NT2/D1 (cell line): ENCODE data around the gene TMEM116.

Experiments
- DNase-seq: peaks from one replicate; pipeline ENCODE4 v3.0.0-alpha.2; 2011; ENCODE audit warnings: low read depth, low spot score
- H3K27me3 ChIP-seq: 2 replicates; pipeline ENCODE4 v1.6.0; 2011; ENCODE audit warnings: mild to moderate bottlenecking; ENCODE audit not compliant: insufficient read length, insufficient read depth
- H3K36me3 ChIP-seq: 2 replicates; pipeline ENCODE4 v1.6.1; 2011; ENCODE audit warnings: mild to moderate bottlenecking, low read length, mixed read lengths; ENCODE audit not compliant: insufficient read depth, insufficient read length
- H3K4me1 ChIP-seq: 2 replicates; pipeline ENCODE4 v1.5.1; 2011; ENCODE audit not compliant: insufficient read depth, insufficient read length
- H3K4me3 ChIP-seq: 2 replicates; pipeline ENCODE4 v1.5.1; 2011; ENCODE audit warnings: low read depth; ENCODE audit not compliant: insufficient read length
- H3K9ac ChIP-seq: 2 replicates; pipeline ENCODE4 v1.6.0; 2011; ENCODE audit warnings: low read depth; ENCODE audit not compliant: insufficient read length
- H3K9me3 ChIP-seq: 2 replicates; pipeline ENCODE4 v1.5.1; 2011; ENCODE audit warnings: mild to moderate bottlenecking, low read length; ENCODE audit not compliant: insufficient read depth
- SUZ12 ChIP-seq: IDR thresholded peaks from 2 replicates; pipeline ENCODE4 v1.6.1; 2011; ENCODE audit not compliant: insufficient read length, insufficient read depth; ENCODE audit errors: extremely low read depth
- YY1 ChIP-seq: IDR thresholded peaks from 2 replicates; pipeline ENCODE4 v1.6.1; 2011; ENCODE audit not compliant: insufficient read length, insufficient read depth
- ZNF274 ChIP-seq: IDR thresholded peaks from 2 replicates; pipeline ENCODE4 v1.6.1; 2011; ENCODE audit warnings: mild to moderate bottlenecking, low read depth, low read length

Gene TMEM116

DNA sequence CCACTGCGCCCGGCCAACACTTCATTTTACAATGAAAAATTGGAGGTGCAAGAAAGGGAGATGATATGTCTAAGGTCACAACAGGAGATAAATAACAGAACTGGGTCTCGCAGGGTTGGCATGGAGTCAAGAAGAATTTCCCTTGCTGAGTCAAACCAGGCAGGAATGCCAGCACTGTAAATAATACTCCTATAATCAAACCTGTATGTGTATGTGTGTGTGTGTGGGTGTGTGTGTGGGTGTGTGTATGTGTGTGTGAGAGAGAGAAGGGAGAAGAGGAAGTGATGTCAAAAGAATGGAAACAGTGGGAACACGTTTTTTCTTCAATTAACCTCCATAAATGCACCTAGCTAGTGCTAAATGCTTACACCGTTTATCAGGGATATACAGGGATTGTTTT is 70.4 kb downstream of the TMEM116 start:
- Histone ChIP-seq H3K27me3 (no peaks in the 10 kb centered on the region), H3K4me3 (no peak overlapping the region), H3K9ac (no peak overlapping the region), H3K4me1 (no peaks in the 10 kb centered on the region), H3K36me3 (no peaks in the 10 kb centered on the region), H3K9me3 (no peaks in the 10 kb centered on the region)
- TF ChIP-seq ZNF274 (no peak), SUZ12 (no peak), YY1 (no peak)
- no peak for DNase-seq

DNA sequence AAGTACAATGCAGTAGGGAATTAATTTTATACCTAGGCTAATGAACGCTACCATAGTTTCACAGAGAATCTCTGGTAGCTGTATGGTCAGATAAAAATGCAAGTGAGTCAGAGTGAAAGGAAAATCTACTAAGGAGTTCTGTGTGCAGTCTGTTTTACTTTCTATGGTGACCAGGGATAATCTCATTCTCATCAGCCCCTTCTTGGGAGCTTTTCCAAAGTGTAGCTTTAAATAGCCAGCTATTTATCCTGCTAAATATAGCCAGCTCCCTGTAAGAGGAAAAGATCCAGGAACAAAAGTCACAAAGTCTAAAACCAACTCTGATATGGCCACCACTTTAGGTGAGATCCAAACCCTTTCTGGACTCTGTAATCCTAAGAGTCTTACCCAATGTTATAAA is 75.5 kb downstream of the TMEM116 start:
- Histone ChIP-seq H3K9ac (no peak overlapping the region), H3K9me3 (no peaks in the 10 kb centered on the region), H3K4me1 (no peaks in the 10 kb centered on the region), H3K4me3 (no peak overlapping the region), H3K36me3 (no peaks in the 10 kb centered on the region), H3K27me3 (no peaks in the 10 kb centered on the region)
- no peak for DNase-seq
- no peak for TF ChIP-seq ZNF274
- no peak for TF ChIP-seq YY1
- TF ChIP-seq SUZ12 = no peak

DNA sequence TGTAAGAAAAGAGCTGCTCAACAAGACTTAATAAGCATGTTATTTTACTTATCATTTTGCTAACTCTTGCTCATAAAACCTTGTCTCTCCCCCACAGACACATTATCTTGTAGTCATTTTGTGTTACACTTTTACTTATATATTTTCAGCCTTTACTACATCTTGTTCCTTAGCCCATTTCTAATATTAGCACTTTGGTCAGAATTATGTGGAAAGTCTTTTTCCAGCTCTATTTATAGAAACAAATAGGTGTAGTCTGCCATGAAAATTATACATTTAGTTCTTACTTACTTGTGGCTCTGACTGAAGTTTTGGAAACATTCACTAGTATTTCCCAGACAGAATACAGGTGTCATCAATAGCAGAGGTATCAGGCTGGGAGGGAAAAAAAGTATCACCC is 76.1 kb downstream of the TMEM116 start:
- H3K4me3 ChIP-seq = no peak overlapping the region
- no peaks in the 10 kb centered on the region for H3K9me3 ChIP-seq
- H3K4me1 ChIP-seq = no peaks in the 10 kb centered on the region
- DNase-seq = no peak
- TF ChIP-seq SUZ12 = no peak
- no peak for TF ChIP-seq ZNF274
- no peak for TF ChIP-seq YY1
- H3K9ac ChIP-seq = no peak overlapping the region
- no peaks in the 10 kb centered on the region for H3K27me3 ChIP-seq
- no peaks in the 10 kb centered on the region for H3K36me3 ChIP-seq

DNA sequence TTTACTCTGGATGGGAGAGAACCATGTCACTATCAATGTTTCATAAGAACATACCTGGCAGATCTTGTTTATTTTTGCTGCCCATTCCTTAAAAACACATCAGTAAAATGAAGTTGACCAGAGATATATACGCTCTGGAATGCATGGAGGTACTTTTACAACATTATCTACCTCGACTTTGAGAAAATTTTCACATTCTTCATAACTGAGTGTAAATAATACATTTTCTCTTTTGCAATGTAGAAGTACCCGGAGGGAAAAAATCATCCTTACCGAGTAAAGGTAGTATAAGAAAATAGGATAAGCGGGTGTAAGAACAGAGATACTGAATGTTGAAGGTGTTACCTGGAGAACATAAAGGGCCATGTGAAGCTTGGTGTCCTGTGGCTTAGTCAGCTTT is 80.7 kb downstream of the TMEM116 start:
- no peaks in the 10 kb centered on the region for H3K4me1 ChIP-seq
- no peak overlapping the region for H3K9ac ChIP-seq
- H3K9me3 ChIP-seq = no peaks in the 10 kb centered on the region
- no peaks in the 10 kb centered on the region for H3K27me3 ChIP-seq
- no peak for DNase-seq
- TF ChIP-seq YY1 (no peak), SUZ12 (no peak), ZNF274 (no peak)
- peaks cover 2% of the 10 kb centered on the region for H3K36me3 ChIP-seq
- no peak overlapping the region for H3K4me3 ChIP-seq

DNA sequence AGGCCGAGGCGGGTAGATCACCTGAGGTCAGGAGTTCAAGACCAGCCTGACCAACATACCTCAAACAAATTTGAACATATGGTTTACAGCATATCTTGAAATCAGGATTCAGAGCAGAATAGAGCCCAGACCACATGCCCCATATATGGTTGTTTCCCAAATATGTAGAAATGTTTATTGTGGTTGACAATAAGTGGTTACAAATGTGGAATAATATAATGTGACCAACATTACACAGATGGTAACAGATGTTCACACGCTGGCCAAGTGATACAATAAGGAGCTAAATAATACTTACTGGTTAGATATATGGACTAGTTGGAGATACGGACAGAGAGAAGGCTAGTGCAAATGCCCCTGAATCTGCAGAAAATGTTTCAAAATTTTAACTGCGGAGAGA is 85.6 kb downstream of the TMEM116 start:
- Histone ChIP-seq H3K4me1 (no peaks in the 10 kb centered on the region), H3K36me3 (peaks cover 2% of the 10 kb centered on the region), H3K9me3 (no peaks in the 10 kb centered on the region), H3K27me3 (no peaks in the 10 kb centered on the region), H3K9ac (no peak overlapping the region), H3K4me3 (no peak overlapping the region)
- DNase-seq = no peak
- TF ChIP-seq SUZ12 (no peak), ZNF274 (no peak), YY1 (no peak)

DNA sequence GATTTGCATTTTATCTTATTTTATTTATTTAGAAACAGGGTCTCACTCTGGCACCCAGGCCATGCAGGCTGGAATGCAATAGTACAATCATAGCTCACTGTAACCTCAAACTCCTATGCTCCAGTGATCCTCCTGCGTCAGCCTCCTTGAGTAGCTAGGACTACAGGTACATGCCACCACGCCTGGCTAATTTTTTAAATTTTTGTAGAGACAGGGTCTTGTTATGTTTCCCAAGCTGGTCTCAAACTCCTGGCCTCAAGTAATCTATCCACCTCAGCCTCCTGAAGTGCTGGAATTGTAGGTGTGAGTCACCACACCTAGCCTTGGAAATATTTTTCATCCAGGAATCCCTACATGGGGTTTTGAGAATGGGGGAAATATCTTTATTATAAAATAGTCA is 86.3 kb downstream of the TMEM116 start:
- TF ChIP-seq YY1 = no peak
- no peak for TF ChIP-seq SUZ12
- TF ChIP-seq ZNF274 = no peak
- H3K9ac ChIP-seq = no peak overlapping the region
- no peak overlapping the region for H3K4me3 ChIP-seq
- H3K36me3 ChIP-seq = peaks cover 2% of the 10 kb centered on the region
- no peak for DNase-seq
- no peaks in the 10 kb centered on the region for H3K27me3 ChIP-seq
- H3K4me1 ChIP-seq = no peaks in the 10 kb centered on the region
- H3K9me3 ChIP-seq = no peaks in the 10 kb centered on the region

DNA sequence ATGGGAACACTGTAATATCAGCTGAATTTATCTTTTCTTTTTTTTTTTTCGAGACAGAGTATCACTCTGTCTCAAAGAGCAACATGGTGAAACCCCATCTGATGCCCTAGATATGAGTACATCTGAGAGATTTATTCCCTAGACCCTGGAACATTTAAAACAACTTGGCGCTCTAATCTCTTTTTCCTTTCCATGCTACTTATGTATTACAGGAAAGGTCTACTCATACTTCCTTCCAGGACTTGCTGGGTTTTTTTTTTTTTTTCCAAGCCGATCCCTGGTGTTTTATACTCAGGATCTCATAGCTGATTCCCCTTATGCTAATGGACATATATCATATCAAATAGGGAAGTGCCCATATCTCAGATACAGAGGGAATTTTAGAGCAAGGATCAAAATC is 87.8 kb downstream of the TMEM116 start:
- no peaks in the 10 kb centered on the region for H3K27me3 ChIP-seq
- H3K36me3 ChIP-seq = no peaks in the 10 kb centered on the region
- H3K4me3 ChIP-seq = no peak overlapping the region
- no peaks in the 10 kb centered on the region for H3K9me3 ChIP-seq
- H3K4me1 ChIP-seq = no peaks in the 10 kb centered on the region
- TF ChIP-seq ZNF274 (no peak), SUZ12 (no peak), YY1 (no peak)
- DNase-seq = no peak
- no peak overlapping the region for H3K9ac ChIP-seq

DNA sequence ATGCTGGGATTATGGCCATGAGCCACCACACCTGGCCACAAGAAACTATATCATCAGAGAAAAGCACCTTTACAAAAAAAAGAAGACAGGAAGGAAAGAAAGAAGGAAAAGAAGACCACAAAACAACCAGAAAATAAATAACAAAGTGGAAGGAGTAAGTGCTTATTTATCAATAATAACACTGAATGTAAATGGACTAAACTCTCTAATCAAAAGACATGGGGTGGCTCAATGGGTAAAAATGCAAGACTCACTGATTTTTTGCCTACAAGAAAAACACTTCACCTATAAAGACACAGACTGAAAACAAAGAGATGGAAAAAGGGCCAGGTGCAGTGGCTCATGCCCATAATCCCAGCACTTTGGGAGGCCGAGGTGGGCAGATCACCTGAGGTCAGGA is 105.2 kb downstream of the TMEM116 start:
- Histone ChIP-seq H3K4me3 (no peak overlapping the region), H3K27me3 (no peaks in the 10 kb centered on the region), H3K9me3 (peaks cover 5% of the 10 kb centered on the region; the same call in 1 of the 2 replicates), H3K4me1 (no peaks in the 10 kb centered on the region), H3K9ac (no peak overlapping the region), H3K36me3 (peaks cover 27% of the 10 kb centered on the region)
- TF ChIP-seq SUZ12 (no peak), ZNF274 (no peak), YY1 (no peak)
- DNase-seq = no peak
